Measurements from ENCODE around the gene ZBTB8A.

GRCh38 chr1:32650248-32650751 lies 111.1 kb downstream of the ZBTB8A start, which contains the start of gene ZBTB8OS:
- TF ChIP-seq EZH2 (IDR thresholded peaks at IDR 0.05) (no peak), CTCF (IDR thresholded peaks at IDR 0.05) (no peak), EZH2phosphoT487 (IDR thresholded peaks at IDR 0.05) (no peak)

Measured in neural progenitor cell (in vitro differentiated cells).